Neural progenitor cell (in vitro differentiated cells): ENCODE measurements around the gene SYT5. TPM values are rescaled to one million over a fixed set of nuclear protein-coding genes. Genes with fewer than 3 reads are reported as not detected.

Experiments
- DNase-seq: peaks from one replicate; pipeline ENCODE4 v3.0.0-alpha.2; 2016; ENCODE audit warnings: low spot score
- H2AFZ ChIP-seq: fragments of 200-600 bp; sonication (generic); replicated peaks from 2 replicates; pipeline ENCODE4 v1.6.1; 2016; ENCODE audit warnings: antibody characterized with exemption
- H3F3A ChIP-seq: fragments of 200-600 bp; sonication (generic); 2 replicates; pipeline ENCODE4 v1.6.1; 2016; ENCODE audit warnings: antibody characterized with exemption, low read depth
- H3K27ac ChIP-seq: fragments of 200-600 bp; sonication (generic); 2 replicates; pipeline ENCODE4 v1.5.1; 2016; ENCODE audit warnings: mild to moderate bottlenecking
- H3K27me3 ChIP-seq: fragments of 200-600 bp; sonication (generic); 2 replicates; pipeline ENCODE4 v1.6.1; 2016; ENCODE audit warnings: mild to moderate bottlenecking, moderate library complexity
- H3K36me3 ChIP-seq: fragments of 200-600 bp; sonication (generic); 2 replicates; pipeline ENCODE4 v1.5.1; 2016
- H3K4me1 ChIP-seq: fragments of 200-600 bp; sonication (generic); 2 replicates; pipeline ENCODE4 v1.6.1; 2016; ENCODE audit warnings: mixed run types
- H3K4me2 ChIP-seq: fragments of 200-600 bp; sonication (generic); 2 replicates; pipeline ENCODE4 v1.6.1; 2016
- H3K4me3 ChIP-seq: fragments of 200-600 bp; sonication (generic); 2 replicates; pipeline ENCODE4 v1.5.1; 2016
- H3K79me2 ChIP-seq: fragments of 200-600 bp; sonication (generic); 2 replicates; pipeline ENCODE4 v1.6.1; 2016; ENCODE audit warnings: low read depth
- H3K9ac ChIP-seq: fragments of 200-600 bp; sonication (generic); 2 replicates; pipeline ENCODE4 v1.6.1; 2016
- H3K9me3 ChIP-seq: fragments of 200-600 bp; sonication (generic); 2 replicates; pipeline ENCODE4 v1.5.1; 2016; ENCODE audit warnings: low read depth
- H4K20me1 ChIP-seq: fragments of 200-600 bp; sonication (generic); 2 replicates; pipeline ENCODE4 v1.6.1; 2016; ENCODE audit warnings: low read depth
- H3K27ac Mint-ChIP-seq: 3 replicates; pipeline ENCODE4 v1.8.0; 2021; ENCODE audit warnings: mixed read lengths
- H3K27me3 Mint-ChIP-seq: 2 replicates; pipeline ENCODE4 v1.8.0; 2022; ENCODE audit warnings: low read depth, mild to moderate bottlenecking, inconsistent platforms, moderate library complexity, mixed read lengths; ENCODE audit not compliant: insufficient read depth
- H3K36me3 Mint-ChIP-seq: 3 replicates; pipeline ENCODE4 v1.8.0; 2021; ENCODE audit warnings: mixed read lengths
- H3K4me1 Mint-ChIP-seq: 3 replicates; pipeline ENCODE4 v1.8.0; 2021; ENCODE audit warnings: mixed read lengths
- H3K4me3 Mint-ChIP-seq: 3 replicates; pipeline ENCODE4 v1.8.0; 2021; ENCODE audit warnings: mild to moderate bottlenecking, moderate library complexity, mixed read lengths
- H3K9me3 Mint-ChIP-seq: 3 replicates; pipeline ENCODE4 v1.8.0; 2020; ENCODE audit warnings: mixed read lengths
- CTCF ChIP-seq: fragments of 200-600 bp; sonication (generic); IDR thresholded peaks from 2 replicates; pipeline ENCODE4 v1.5.1; 2017; ENCODE audit warnings: antibody characterized with exemption, mild to moderate bottlenecking
- EZH2 ChIP-seq: fragments of 200-600 bp; sonication (generic); IDR thresholded peaks from 2 replicates; pipeline ENCODE4 v1.6.1; 2017; ENCODE audit warnings: antibody characterized with exemption, mild to moderate bottlenecking, moderate library complexity
- EZH2phosphoT487 ChIP-seq: fragments of 200-600 bp; sonication (generic); IDR thresholded peaks from 2 replicates; pipeline ENCODE4 v1.6.1; 2017; ENCODE audit warnings: antibody characterized with exemption
- total RNA-seq: library from RNA; depleted of rRNA; stranded (reverse); fragments of >200 nt; gene quantifications from 2 replicates; pipeline ENCODE4 v1.2.3, GENCODE V29; 2015; ENCODE audit warnings: low replicate concordance

Gene SYT5
- total RNA-seq, 1 donor from 2014 or later: not detected

GRCh38 chr19:55169136-55169535, 11.0 kb downstream of the SYT5 start:
- Histone ChIP-seq H3K9ac (no peak overlapping the region), H3F3A (peaks cover 18% of the 10 kb centered on the region), H3K27me3 (peaks cover 66% of the 10 kb centered on the region), H3K36me3 (no peaks in the 10 kb centered on the region), H3K27ac (no peak overlapping the region), H2AFZ (no peak overlapping the region), H3K4me3 (no peak overlapping the region), H3K9me3 (no peaks in the 10 kb centered on the region), H3K79me2 (no peaks in the 10 kb centered on the region), H4K20me1 (no peaks in the 10 kb centered on the region), H3K4me2 (no peak overlapping the region), H3K4me1 (peaks cover 4% of the 10 kb centered on the region)
- H3K4me1 Mint-ChIP-seq: peaks cover 27% of the 10 kb centered on the region
- TF ChIP-seq EZH2 (no peak), EZH2phosphoT487 (no peak), CTCF (no peak)
- no peak for DNase-seq
- H3K9me3 Mint-ChIP-seq: peaks cover under 1% of the 10 kb centered on the region
- H3K4me3 Mint-ChIP-seq: peak overlapping the region; percentile 43
- H3K27me3 Mint-ChIP-seq: peaks cover 40% of the 10 kb centered on the region
- H3K36me3 Mint-ChIP-seq: peaks cover 2% of the 10 kb centered on the region
- H3K27ac Mint-ChIP-seq: no peak overlapping the region

GRCh38 chr19:55166530-55167268, 13.4 kb downstream of the SYT5 start, which contains the start of gene DNAAF3:
Gene DNAAF3, minus strand, starts transcription at chr19:55166613. Its CDS starts 200 bp downstream, at chr19:55166413.
- H3K4me1 ChIP-seq: peaks cover 4% of the 10 kb centered on the region
- H3F3A ChIP-seq: no peaks in the 10 kb centered on the region
- peak; percentile 99 for DNase-seq
- no peaks in the 10 kb centered on the region for H4K20me1 ChIP-seq
- H3K27ac Mint-ChIP-seq: peak within 1 kb of the TSS; percentile 98
- peaks cover 56% of the 10 kb centered on the region for H3K27me3 ChIP-seq
- no peaks in the 10 kb centered on the region for H3K9me3 ChIP-seq
- H3K36me3 Mint-ChIP-seq: peaks cover 2% of the 10 kb centered on the region
- H3K27ac ChIP-seq: peak within 1 kb of the TSS; percentile 83
- H2AFZ ChIP-seq: peak within 1 kb of the TSS; percentile 98
- peak within 1 kb of the TSS; percentile 96 for H3K4me3 Mint-ChIP-seq
- H3K4me2 ChIP-seq: peak within 1 kb of the TSS; percentile 84
- H3K9me3 Mint-ChIP-seq: no peaks in the 10 kb centered on the region
- H3K4me3 ChIP-seq: peak within 1 kb of the TSS; percentile 63
- H3K27me3 Mint-ChIP-seq: peaks cover 26% of the 10 kb centered on the region
- peaks cover 16% of the 10 kb centered on the region for H3K4me1 Mint-ChIP-seq
- H3K36me3 ChIP-seq: no peaks in the 10 kb centered on the region
- H3K79me2 ChIP-seq: no peaks in the 10 kb centered on the region
- peak within 1 kb of the TSS; percentile 43 for H3K9ac ChIP-seq
- TF ChIP-seq EZH2phosphoT487: no peak
- TF ChIP-seq CTCF: no peak
- TF ChIP-seq EZH2: no peak

GRCh38 chr19:55165952-55166529, 14.0 kb downstream of the SYT5 start:
- Histone ChIP-seq H3K36me3 (no peaks in the 10 kb centered on the region), H3K27me3 (peaks cover 56% of the 10 kb centered on the region), H4K20me1 (no peaks in the 10 kb centered on the region), H3K27ac (no peak overlapping the region), H3K4me1 (peaks cover 4% of the 10 kb centered on the region), H3K4me3 (peak overlapping the region; percentile 63), H3F3A (no peaks in the 10 kb centered on the region), H2AFZ (peak overlapping the region; percentile 84), H3K79me2 (no peaks in the 10 kb centered on the region), H3K4me2 (peak overlapping the region; percentile 80), H3K9me3 (no peaks in the 10 kb centered on the region), H3K9ac (no peak overlapping the region)
- peaks cover 22% of the 10 kb centered on the region for H3K27me3 Mint-ChIP-seq
- DNase-seq: peak; percentile 97
- no peaks in the 10 kb centered on the region for H3K9me3 Mint-ChIP-seq
- TF ChIP-seq CTCF (peak; percentile 86), EZH2 (no peak)
- H3K36me3 Mint-ChIP-seq: no peaks in the 10 kb centered on the region
- no peak overlapping the region for H3K27ac Mint-ChIP-seq
- peak overlapping the region; percentile 96 for H3K4me3 Mint-ChIP-seq
- peaks cover 13% of the 10 kb centered on the region for H3K4me1 Mint-ChIP-seq
